Erythroblast (primary cell): ENCODE measurements around the gene RTCA.

ENCODE experiments used
- GATA1 ChIP-seq: IDR thresholded peaks from 2 replicates; pipeline ENCODE4 v1.6.1; 2011; ENCODE audit warnings: low read depth, mild to moderate bottlenecking, control low read depth, low read length, moderate library complexity
- POLR2A ChIP-seq: IDR thresholded peaks from 2 replicates; pipeline ENCODE4 v1.6.1; 2011; ENCODE audit warnings: mild to moderate bottlenecking, low read length

DNA sequence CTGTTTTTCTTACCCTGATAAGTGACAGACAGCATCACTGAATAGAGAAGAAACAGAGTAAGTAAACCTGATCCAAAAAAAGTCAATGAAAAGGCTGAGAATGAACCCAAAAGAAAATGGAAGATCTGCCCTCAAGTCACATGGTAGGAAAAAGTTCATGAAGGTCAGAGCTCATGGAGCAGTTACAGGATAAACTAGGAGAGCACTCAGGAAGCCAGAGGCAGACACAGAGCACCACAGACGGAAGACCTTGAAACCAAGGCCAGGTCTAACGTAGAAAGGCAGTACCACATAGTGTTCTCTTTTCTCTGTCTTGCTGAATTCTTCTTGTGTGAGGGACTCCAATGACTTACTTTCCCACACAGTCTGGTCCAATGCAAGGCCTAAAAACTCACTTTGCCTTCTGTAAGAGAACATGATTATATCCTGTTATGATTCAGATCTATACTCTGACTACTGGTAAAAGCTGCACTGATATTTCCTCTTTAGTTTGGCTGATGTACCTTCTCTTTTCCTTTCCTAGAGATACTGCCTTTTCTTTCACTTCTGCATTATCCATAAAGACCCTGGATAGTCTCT lies 40.8 kb downstream of the RTCA start:
- no peak for TF ChIP-seq POLR2A
- TF ChIP-seq GATA1: no peak
